AG08395 (cell line): ENCODE results near the gene SHFL.
A peak's percentile ranks its signal among the peaks of the same experiment; 100 is the strongest.

ENCODE experiments used
- DNase-seq: peaks from one replicate; pipeline ENCODE4 v3.0.0; 2012; ENCODE audit warnings: mixed read lengths, low spot score

The SHFL gene

DNA sequence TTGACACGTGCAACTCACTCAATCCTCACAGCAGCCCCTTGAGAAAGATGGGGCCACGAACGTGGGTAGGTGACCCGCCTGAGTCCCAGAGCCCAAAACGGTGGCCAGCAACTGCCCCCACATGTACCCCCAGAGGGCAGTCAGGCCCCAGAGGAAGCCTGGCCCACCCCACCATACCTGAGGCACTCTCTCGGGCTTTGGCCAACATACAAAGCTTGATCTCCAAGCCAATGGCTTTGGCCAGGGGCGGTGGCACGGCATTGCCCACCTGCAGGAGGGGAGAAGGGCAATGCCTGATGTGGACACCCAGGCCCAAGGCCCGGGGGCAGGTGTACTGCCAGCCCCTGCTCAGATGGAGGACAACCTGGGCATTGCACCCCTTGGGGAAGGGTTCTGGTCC is 47.9 kb downstream of the SHFL start:
- no peak for DNase-seq

DNA sequence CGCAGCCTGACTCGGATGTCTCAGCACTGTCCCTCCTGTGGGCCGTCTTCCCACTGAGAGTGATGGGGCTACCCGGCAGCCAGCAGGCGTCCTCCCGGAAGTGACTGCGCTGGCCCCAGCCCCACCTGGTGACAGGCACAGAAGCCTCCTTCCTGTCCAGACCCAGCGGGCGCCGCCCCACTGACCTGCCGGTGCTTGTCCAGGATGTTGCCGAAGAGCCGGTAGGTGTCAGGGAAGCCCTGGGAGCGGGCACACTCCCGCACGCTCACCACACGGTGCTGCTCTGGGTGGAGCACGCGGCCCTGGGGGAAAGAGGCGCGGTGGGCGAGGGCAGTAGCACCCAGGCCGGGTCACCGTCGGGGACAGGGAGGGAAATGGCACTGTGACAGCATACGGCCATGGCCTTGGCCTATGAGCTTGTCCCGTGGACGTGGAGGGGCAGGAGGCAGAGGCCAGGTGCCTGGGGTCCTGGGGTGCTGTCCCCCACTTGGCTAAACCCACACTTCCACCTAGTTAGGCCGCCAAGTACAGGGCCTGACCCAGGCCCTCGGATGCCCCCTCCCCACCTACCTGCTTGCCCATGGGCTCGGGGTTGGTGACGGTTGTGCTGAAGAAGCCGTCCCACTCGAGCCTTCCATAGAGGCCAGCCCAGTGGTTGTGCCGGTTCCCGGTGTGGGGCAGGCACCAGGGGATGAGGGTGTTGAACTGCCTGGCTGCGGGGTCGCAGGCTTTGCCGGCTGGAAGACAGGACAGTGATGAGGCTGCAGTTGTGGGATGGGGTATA is 49.6 kb downstream of the SHFL start:
- DNase-seq, result no peak

DNA sequence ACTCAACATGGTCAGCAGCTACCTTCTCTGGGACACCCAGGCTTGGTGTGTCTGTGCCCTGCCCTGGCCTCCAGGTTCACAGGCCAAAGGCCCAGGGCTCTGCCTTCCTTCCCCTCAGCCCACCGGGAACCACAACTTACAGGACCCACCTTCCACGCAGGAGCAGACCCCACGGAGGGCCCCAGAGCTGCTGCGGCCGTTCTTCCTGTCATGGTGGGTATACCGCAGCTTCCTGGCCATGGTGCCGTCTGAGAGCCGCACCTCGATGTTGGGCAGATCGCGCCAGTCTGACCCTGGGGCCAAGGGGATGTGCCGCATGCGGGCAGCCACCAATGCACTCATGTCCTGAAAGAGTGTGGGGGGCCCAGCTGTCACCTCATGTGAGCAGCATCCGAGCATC is 50.8 kb downstream of the SHFL start:
- DNase-seq, result no peak

DNA sequence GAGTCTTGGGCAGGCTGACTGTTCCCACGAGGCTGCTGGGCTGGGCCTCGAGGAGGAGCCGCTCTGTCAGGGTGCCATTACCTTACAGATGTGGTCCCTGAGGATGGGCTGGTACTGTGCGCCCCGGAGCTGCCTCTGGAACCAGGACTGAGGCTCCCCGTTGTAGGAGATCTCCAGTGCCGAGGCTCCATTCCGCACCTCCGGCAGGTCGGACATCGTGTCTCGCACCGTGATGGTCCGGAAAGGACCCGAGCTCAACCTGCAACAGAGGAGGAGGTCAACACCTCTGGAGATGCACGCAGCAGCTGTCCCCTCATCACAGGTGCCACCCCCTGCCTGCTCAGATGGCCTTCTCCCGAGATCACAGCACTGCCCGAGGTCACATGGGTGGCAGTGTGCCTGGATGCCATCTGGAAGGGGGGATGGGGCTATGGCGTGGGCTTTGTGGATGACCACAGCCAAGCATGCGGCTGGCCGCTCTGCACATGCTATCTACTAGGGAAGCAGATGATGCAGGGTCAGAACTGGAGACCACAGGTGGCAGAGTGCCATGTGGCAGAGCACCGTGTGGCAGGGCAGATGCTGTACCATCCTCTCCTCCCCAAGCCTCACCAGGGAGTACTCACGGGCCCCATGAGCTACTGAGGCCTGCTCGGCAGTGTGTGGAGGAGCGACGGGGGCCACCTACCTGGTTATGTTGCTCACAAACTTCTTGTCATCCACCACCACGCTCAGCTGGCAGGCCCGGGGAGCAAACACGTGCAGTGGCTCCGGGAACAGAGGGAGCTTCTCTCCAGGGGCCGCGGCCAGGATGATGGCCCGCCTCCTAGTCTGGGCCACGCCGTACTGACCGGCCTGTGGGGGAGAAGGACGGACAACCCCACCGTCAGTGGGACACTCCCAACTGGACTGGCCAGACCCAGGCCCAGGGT is 51.9 kb downstream of the SHFL start:
- DNase-seq, result peak; percentile 43

DNA sequence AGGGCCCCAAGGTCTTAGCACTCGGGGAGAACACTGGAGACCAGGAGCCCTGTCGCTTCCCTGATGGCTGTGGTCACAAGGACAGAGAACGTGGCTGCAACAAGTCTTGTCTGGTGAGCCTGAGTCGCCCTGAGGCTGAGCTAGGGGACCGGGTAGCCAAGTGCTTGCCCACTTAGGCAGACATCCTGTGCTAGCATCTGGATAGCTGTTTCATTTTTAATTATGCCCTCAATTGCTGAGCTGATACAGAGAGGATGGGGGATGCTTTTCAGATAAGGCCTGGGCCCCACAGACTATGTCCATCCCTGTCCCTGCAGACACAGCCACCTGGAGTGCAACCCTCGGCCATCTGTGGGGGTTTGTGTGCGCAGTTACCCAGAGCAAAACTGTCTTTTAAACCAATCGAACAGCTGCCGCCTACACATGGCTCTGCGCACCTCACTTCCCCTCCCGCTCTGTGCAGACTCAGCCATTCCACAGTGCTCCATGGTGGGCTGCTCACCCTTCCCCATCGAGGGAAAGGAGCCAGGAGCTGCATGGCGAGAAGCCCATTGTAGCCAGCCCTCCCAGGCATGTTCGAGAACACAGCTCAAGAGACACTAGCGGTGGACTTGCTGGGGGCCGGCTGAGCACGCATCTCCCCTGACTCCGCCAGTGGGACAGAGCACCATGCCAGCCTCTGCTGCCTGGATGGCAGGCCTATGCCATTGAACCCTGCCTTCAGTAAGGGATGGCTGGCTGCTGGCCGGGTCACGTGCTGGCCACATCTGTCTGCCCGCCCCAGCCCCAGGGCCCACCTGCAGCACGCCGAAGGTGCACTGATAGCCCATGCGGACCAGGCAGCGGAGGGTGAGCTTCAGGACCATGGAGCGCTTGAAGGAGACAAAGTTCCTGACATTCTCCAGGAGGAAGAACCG is 53.0 kb downstream of the SHFL start:
- no peak for DNase-seq

DNA sequence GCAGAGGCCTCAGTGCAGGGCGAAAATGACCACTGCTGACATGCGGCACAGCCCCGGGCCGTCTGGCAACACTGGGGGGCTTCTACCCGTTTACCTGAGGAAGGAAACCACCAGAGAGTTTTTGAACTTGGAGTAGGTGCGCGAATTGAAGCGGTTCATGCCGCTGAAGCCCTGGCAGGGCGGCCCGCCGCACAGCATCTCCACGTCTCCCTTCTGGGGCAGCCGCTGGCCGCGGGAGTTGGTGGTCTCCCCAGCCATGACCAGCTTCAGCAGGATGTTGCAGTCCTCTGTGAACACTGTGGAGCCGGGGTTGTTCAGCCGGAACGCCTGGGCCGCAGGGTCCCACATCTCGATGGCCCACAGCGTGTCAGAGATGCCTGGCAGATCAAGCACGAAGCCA is 53.8 kb downstream of the SHFL start:
- no peak for DNase-seq

DNA sequence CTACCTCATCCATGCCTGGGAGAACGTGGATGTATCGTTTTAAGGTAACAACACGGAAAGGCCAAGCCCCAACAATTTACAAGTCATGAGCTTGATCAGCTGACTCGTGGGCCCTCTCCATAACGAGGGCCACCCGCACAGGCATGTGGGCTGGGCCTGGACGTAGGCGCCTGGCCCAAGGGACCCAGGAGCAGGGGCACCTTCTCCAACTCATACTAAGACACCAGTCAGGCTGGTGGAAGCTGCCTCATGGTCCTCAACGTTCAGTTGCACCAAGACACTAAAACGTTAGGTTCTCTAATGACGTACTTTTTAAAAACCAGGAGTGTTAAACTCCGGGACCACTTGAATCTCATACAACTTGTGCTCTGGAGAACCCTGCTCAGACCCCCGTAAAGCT is 55.4 kb downstream of the SHFL start:
- no peak for DNase-seq

DNA sequence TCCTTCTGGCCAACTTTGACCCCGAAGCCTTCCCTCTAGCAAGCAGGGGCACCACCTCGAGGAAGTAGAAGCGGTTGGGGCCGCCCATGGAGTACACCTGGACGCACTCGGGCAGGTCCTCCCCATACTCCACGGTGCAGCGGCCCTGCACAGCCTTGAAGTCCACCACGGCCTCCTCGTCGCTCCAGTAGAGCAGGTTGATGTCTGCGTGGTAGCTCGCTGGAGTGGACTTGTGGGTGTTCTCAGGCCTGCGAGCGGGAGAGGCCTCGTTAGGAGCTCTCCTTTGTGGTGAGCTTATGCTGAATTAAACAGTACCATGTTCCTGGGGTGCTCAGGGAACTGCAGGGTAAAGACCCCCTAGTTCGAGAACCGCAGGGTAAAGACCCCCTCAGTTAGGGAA is 55.9 kb downstream of the SHFL start:
- DNase-seq, result no peak
